OCI-LY7 (cell line): ENCODE results near the gene ZBED1.

Experiments used
- CTCF ChIP-seq: fragments of 200-600 bp; sonication (generic); conservative IDR thresholded peaks from 2 replicates; pipeline ENCODE4 v1.5.1; 2014; ENCODE audit warnings: mild to moderate bottlenecking, antibody characterized with exemption, low read length, moderate library complexity, mixed read lengths
- EZH2phosphoT487 ChIP-seq: fragments of 200-600 bp; sonication (generic); IDR thresholded peaks from 2 replicates; pipeline ENCODE4 v1.6.1; 2018; ENCODE audit warnings: low read depth, borderline replicate concordance, mild to moderate bottlenecking, mixed run types, antibody characterized with exemption, low read length, moderate library complexity, mixed read lengths

DNA sequence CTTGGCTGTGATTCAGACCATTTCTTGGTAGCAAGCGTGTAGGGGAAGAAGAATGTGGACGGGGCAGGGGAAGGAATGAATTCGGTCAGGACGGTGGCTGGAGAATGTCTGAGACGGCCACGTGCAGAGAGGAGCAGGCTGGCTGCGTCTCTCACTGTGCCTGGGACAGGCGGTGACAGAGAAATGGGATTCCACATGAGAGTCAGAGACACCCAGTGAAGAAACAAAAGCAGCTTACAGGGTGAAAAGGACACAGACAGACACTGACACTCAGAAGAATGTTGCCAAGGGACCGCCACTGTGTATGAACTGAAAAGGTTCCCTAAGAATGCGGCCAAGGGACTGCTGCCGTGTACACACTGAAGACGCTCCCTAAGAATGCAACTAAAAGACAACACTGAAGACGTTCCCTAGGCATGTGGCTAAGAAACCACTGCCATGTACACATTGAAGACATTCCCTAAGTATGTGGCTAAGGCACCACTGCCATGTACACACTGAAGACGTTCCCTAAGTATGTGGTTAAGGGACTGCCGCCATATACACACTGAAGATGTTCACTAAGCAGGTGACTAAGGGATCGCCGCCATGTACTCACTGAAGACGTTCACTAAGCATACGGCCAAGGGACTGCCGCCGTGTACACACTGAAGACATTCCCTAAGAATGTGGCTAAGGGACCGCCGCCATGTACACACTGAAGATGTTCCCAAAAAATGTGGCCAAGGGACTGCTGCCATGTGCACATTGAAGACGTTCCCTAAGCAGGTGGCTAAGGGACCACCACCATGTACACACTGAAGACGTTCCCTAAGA, 49.1 kb downstream of the ZBED1 start:
- TF ChIP-seq CTCF (no peak), EZH2phosphoT487 (no peak)
